ENCODE measurements around the gene LYRM2. TPM values are rescaled to one million over a fixed set of nuclear protein-coding genes. Genes with fewer than 3 reads are reported as not detected.
"Not testable (repeated sequence)": the region's sequence is repeated elsewhere in the genome, so short reads cannot be mapped to it uniquely, and the experiment has no call there.

Gene LYRM2
- total and polyA plus RNA-seq, 9 of the 15 experiments (the other 6 are each of a cell fraction or from before 2014, with no cell fraction given) = 13.9 to 115 (median 42.9) TPM

GRCh38 chr6:89641581-89641980, 3.0 kb upstream of the LYRM2 start:
- intact Hi-C loops (cut with micrococcal nuclease); DNase-seq (ENCODE audit: extremely low read depth in 1 of 4, low spot score in 3 of 4); H3K4me3 ChIP-seq; H3K79me2 ChIP-seq (ENCODE audit: control insufficient read depth, insufficient read depth, low read length); H3K4me2 ChIP-seq (ENCODE audit: insufficient read depth, low read length); FAIRE-seq; H4K20me1 ChIP-seq (replicated peaks; ENCODE audit: control insufficient read depth, insufficient read depth, low read length); BruUV-seq (replicated peaks); in situ Hi-C loops (cut with MboI); H2AFZ ChIP-seq (ENCODE audit: low read depth, low read length); H3K9ac ChIP-seq (ENCODE audit: insufficient read depth in 1 of 2, low read depth in 2 of 2, low read length in 2 of 2); H3K4me1 ChIP-seq (replicated peaks in 1 of 2; ENCODE audit: control insufficient read depth in 2 of 2, insufficient read depth in 2 of 2, low read length in 2 of 2); H3K27me3 ChIP-seq (ENCODE audit: control insufficient read depth in 2 of 2, insufficient read depth in 2 of 2, low read length in 2 of 2); CTCF ChIA-PET (ENCODE audit: low intra/inter-chr PET ratio); H3K9me1 ChIP-seq (ENCODE audit: control insufficient read depth, insufficient read depth, low read length); POLR2A ChIA-PET; H3K27ac ChIP-seq (ENCODE audit: extremely low read depth, low read depth, low read length); ATAC-seq; H3K9me3 ChIP-seq (replicated peaks; ENCODE audit: control insufficient read depth, insufficient read depth, low read depth, low read length): not testable (repeated sequence)
- WGBS (ENCODE audit: insufficient coverage, low coverage, missing lambda C conversion rate) = 92% methylated on average over 3 of the region's 3 CpGs
- 0 out of 2 replicates have a peak, but pooled peaks have one; percentile 25 for TF ChIP-seq POLR2A (conservative IDR thresholded peaks at IDR 0.05)
- peaks cover 53% of the 10 kb centered on the region for H3K36me3 ChIP-seq (ENCODE audit: control insufficient read depth, insufficient read depth, low read length)

DNA sequence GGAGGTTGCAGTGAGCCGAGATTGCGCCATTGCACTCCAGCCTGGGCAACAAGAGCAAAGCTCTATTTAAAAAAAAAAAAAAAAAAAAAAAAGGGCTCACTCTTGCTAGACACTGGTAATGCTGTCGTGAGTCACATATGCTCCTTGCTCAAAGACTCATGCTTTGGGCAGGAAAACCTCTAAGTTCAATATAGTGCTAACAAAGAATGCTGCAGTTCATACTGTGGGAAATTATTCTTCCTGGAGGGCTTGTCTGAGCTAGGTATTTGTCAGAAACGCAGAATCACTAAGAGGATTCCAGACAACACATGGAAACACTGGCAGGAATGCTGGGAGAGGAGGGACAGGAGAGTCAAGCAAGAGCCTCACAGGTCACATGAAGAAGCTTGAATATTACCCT, 2.3 kb upstream of the LYRM2 start:
- 86% methylated on average over 4 of the region's 4 CpGs for WGBS (ENCODE audit: insufficient coverage, low coverage, missing lambda C conversion rate)
- Histone ChIP-seq H3K4me3 (no peak overlapping the region), H3K4me2 (ENCODE audit: insufficient read depth, low read length) (no peak overlapping the region), H3K27me3 (ENCODE audit: control insufficient read depth in 2 of 2, insufficient read depth in 2 of 2, low read length in 2 of 2) (no peaks in the 10 kb centered on the region), H2AFZ (ENCODE audit: low read depth, low read length) (no peak overlapping the region), H3K9me1 (ENCODE audit: control insufficient read depth, insufficient read depth, low read length) (no peaks in the 10 kb centered on the region), H3K9ac (ENCODE audit: insufficient read depth in 1 of 2, low read depth in 2 of 2, low read length in 2 of 2) (no peak overlapping the region), H3K9me3 (replicated peaks; ENCODE audit: control insufficient read depth, insufficient read depth, low read depth, low read length) (no peaks in the 10 kb centered on the region), H3K36me3 (ENCODE audit: control insufficient read depth, insufficient read depth, low read length) (peaks cover 53% of the 10 kb centered on the region), H3K79me2 (ENCODE audit: control insufficient read depth, insufficient read depth, low read length) (peaks cover 9% of the 10 kb centered on the region), H3K4me1 (replicated peaks in 1 of 2; ENCODE audit: control insufficient read depth in 2 of 2, insufficient read depth in 2 of 2, low read length in 2 of 2) (peaks cover 0 to 4% of the 10 kb centered on the region in 2 experiments; a peak in 1 of 5 replicates), H4K20me1 (replicated peaks; ENCODE audit: control insufficient read depth, insufficient read depth, low read length) (no peaks in the 10 kb centered on the region), H3K27ac (ENCODE audit: extremely low read depth, low read depth, low read length) (no peak overlapping the region)
- DNase-seq (ENCODE audit: extremely low read depth in 1 of 4, low spot score in 3 of 4) (no peak), ATAC-seq (no peak), FAIRE-seq (no peak)
- POLR2A ChIA-PET = no interaction called here
- BruUV-seq (replicated peaks) = no TSS peak
- intact Hi-C loops (cut with micrococcal nuclease) = no loop called here
- in situ Hi-C loops (cut with MboI) = no loop called here
- CTCF ChIA-PET (ENCODE audit: low intra/inter-chr PET ratio) = no interaction called here
- TF ChIP-seq HMGXB4 (CRISPR knock-in tag; IDR thresholded peaks at IDR 0.05) (no peak), ZFP1 (CRISPR knock-in tag; IDR thresholded peaks at IDR 0.05) (no peak), E2F5 (CRISPR knock-in tag; IDR thresholded peaks at IDR 0.05) (no peak), MEIS2 (IDR thresholded peaks at IDR 0.05; ENCODE audit: partially characterized antibody) (no peak), XRCC5 (IDR thresholded peaks at IDR 0.05; ENCODE audit: low read depth, low read length) (no peak), ZNF644 (tag; IDR thresholded peaks at IDR 0.05; ENCODE audit: low read depth) (no peak), FOXA1 (IDR thresholded peaks at IDR 0.05; ENCODE audit: borderline replicate concordance) (no peak), MLX (CRISPR knock-in tag; conservative IDR thresholded peaks at IDR 0.05) (no peak), GABPB2 (CRISPR knock-in tag; conservative IDR thresholded peaks at IDR 0.05) (no peak), NCOA1 (IDR thresholded peaks at IDR 0.05; ENCODE audit: low read depth) (no peak)

Measured in K562 (cell line).